Measurements from ENCODE around the gene KAZN. TPM values are rescaled to one million over a fixed set of nuclear protein-coding genes. Genes with fewer than 3 reads are reported as not detected.

The KAZN gene
- total and polyA plus RNA-seq, 2 donors (not counting 1 experiment from before 2014, with no cell fraction given), result 3.4 to 5.0 TPM

DNA sequence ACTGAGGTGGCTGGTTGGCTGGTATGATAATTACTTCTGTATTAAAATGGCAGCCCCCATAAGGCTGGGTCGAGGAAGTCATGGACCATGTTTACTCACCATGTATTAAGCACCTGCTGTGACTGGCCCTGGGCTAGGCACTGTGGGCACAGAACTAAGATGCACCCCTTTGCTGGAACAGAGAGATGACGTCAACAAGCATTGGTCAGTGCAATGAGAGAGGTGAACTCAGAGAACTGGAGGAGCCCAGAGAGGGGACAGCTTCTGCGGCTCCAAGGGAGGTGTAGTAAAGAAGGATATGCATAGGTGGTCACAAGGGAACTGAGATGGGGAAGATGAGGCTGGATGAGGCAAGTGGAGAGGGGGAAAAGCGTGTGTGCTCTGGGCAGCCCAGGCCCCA lies 88.7 kb downstream of the KAZN start:
- Histone ChIP-seq H3K9ac (ENCODE audit: insufficient read depth, low read length) (no peak overlapping the region), H3K27me3 (ENCODE audit: control insufficient read depth, insufficient read depth, low read length) (no peaks in the 10 kb centered on the region), H3K79me2 (ENCODE audit: control insufficient read depth, insufficient read depth, low read length) (no peaks in the 10 kb centered on the region), H4K20me1 (ENCODE audit: control insufficient read depth, extremely low read depth, insufficient read depth, low read length) (no peaks in the 10 kb centered on the region), H3K36me3 (ENCODE audit: control insufficient read depth, insufficient read depth, low read length) (no peaks in the 10 kb centered on the region), H3K4me2 (ENCODE audit: extremely low read depth, insufficient read depth, low read length) (no peak overlapping the region), H3K4me3 (replicated peaks in 1 of 4; ENCODE audit: control extremely low read depth in 1 of 4, insufficient read depth in 1 of 4, low read depth in 3 of 4, low read length in 4 of 4) (no peak overlapping the region), H3K27ac (ENCODE audit: insufficient read depth, low read length) (no peak overlapping the region), H2AFZ (ENCODE audit: low read length) (no peak overlapping the region), H3K9me3 (ENCODE audit: control insufficient read depth, insufficient read depth, low read depth, low read length) (no peaks in the 10 kb centered on the region), H3K4me1 (ENCODE audit: control insufficient read depth, extremely low read depth, insufficient read depth, low read length) (no peaks in the 10 kb centered on the region)
- no peak for TF ChIP-seq EZH2 (IDR thresholded peaks at IDR 0.05; ENCODE audit: low read length, missing control alignments)
- TF ChIP-seq, protein P1, sequence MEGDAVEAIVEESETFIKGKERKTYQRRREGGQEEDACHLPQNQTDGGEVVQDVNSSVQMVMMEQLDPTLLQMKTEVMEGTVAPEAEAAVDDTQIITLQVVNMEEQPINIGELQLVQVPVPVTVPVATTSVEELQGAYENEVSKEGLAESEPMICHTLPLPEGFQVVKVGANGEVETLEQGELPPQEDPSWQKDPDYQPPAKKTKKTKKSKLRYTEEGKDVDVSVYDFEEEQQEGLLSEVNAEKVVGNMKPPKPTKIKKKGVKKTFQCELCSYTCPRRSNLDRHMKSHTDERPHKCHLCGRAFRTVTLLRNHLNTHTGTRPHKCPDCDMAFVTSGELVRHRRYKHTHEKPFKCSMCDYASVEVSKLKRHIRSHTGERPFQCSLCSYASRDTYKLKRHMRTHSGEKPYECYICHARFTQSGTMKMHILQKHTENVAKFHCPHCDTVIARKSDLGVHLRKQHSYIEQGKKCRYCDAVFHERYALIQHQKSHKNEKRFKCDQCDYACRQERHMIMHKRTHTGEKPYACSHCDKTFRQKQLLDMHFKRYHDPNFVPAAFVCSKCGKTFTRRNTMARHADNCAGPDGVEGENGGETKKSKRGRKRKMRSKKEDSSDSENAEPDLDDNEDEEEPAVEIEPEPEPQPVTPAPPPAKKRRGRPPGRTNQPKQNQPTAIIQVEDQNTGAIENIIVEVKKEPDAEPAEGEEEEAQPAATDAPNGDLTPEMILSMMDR (conservative IDR thresholded peaks at IDR 0.05 in 1 of 2, IDR thresholded peaks at IDR 0.05 in 1 of 2; ENCODE audit: low read depth in 1 of 2, low read length in 2 of 2), result no peak
- no peak for DNase-seq (ENCODE audit: low read depth in 2 of 2)

DNA sequence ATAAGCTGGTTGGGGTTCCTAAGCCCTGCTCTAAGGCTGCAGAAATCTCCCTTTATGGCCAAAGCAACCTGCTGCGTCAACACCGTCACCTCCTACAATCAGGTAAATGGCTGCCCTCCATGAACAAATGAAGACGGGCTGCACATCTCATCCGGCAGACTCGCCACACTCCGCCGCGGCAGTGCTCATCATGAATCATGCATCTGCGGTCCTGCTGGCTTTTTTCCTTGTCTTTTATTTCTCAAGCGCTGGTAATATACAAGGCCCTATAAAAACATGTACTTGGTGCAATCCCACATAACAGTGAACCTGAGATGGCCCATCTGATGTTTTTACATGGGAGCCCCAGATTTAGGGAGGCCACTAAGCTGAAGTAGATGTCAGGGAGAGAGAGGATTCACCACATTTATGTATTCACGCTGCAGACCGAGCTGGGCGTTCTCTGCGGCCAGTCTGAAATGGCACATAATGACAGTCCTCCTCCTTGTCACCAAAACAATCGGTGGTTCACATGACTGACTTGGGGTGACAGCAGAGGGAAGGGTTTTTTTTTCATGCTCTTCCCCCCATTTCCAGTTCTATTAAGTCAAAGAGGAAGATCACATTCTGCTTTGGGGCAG lies 91.6 kb downstream of the KAZN start:
- no peaks in the 10 kb centered on the region for H3K27me3 ChIP-seq (ENCODE audit: control insufficient read depth, insufficient read depth, low read length)
- no peaks in the 10 kb centered on the region for H4K20me1 ChIP-seq (ENCODE audit: control insufficient read depth, extremely low read depth, insufficient read depth, low read length)
- no peaks in the 10 kb centered on the region for H3K36me3 ChIP-seq (ENCODE audit: control insufficient read depth, insufficient read depth, low read length)
- no peaks in the 10 kb centered on the region for H3K4me1 ChIP-seq (ENCODE audit: control insufficient read depth, extremely low read depth, insufficient read depth, low read length)
- no peak for TF ChIP-seq EZH2 (IDR thresholded peaks at IDR 0.05; ENCODE audit: low read length, missing control alignments)
- no peak overlapping the region for H3K4me3 ChIP-seq (replicated peaks in 1 of 4; ENCODE audit: control extremely low read depth in 1 of 4, insufficient read depth in 1 of 4, low read depth in 3 of 4, low read length in 4 of 4)
- H2AFZ ChIP-seq (ENCODE audit: low read length), result no peak overlapping the region
- DNase-seq (ENCODE audit: low read depth in 2 of 2), result peak in 1 of 2 donors; percentile 77
- no peaks in the 10 kb centered on the region for H3K9me3 ChIP-seq (ENCODE audit: control insufficient read depth, insufficient read depth, low read depth, low read length)
- H3K27ac ChIP-seq (ENCODE audit: insufficient read depth, low read length), result no peak overlapping the region
- H3K79me2 ChIP-seq (ENCODE audit: control insufficient read depth, insufficient read depth, low read length), result no peaks in the 10 kb centered on the region
- H3K9ac ChIP-seq (ENCODE audit: insufficient read depth, low read length), result no peak overlapping the region
- H3K4me2 ChIP-seq (ENCODE audit: extremely low read depth, insufficient read depth, low read length), result no peak overlapping the region

DNA sequence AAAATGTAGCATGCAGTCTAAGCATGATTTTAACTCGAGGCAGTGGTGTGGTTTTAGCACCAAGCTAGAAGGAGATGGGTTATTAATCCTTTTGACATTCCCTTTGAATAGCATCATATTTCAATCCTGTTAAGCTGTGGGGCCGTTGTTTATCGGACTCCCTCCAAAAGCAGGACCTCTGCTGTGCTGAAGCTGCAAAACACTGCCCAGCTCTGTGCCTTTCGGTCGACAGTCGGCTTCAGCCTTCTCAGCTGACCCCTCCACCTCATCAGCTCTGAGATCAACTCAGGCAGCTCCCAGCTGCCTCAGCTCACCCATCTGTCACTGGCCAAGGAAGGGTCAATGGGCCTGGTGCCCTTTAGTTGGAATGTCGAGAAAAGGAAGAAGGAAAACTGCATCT lies 95.5 kb downstream of the KAZN start:
- no peak overlapping the region for H3K4me3 ChIP-seq (replicated peaks in 1 of 4; ENCODE audit: control extremely low read depth in 1 of 4, insufficient read depth in 1 of 4, low read depth in 3 of 4, low read length in 4 of 4)
- no peak overlapping the region for H3K4me2 ChIP-seq (ENCODE audit: extremely low read depth, insufficient read depth, low read length)
- H3K4me1 ChIP-seq (ENCODE audit: control insufficient read depth, extremely low read depth, insufficient read depth, low read length), result no peaks in the 10 kb centered on the region
- no peaks in the 10 kb centered on the region for H3K79me2 ChIP-seq (ENCODE audit: control insufficient read depth, insufficient read depth, low read length)
- no peaks in the 10 kb centered on the region for H3K9me3 ChIP-seq (ENCODE audit: control insufficient read depth, insufficient read depth, low read depth, low read length)
- no peaks in the 10 kb centered on the region for H3K36me3 ChIP-seq (ENCODE audit: control insufficient read depth, insufficient read depth, low read length)
- no peak for TF ChIP-seq EZH2 (IDR thresholded peaks at IDR 0.05; ENCODE audit: low read length, missing control alignments)
- TF ChIP-seq, protein P1 (conservative IDR thresholded peaks at IDR 0.05 in 1 of 2, IDR thresholded peaks at IDR 0.05 in 1 of 2; ENCODE audit: low read depth in 1 of 2, low read length in 2 of 2), result no peak
- H2AFZ ChIP-seq (ENCODE audit: low read length), result no peak overlapping the region
- no peak overlapping the region for H3K27ac ChIP-seq (ENCODE audit: insufficient read depth, low read length)
- no peaks in the 10 kb centered on the region for H4K20me1 ChIP-seq (ENCODE audit: control insufficient read depth, extremely low read depth, insufficient read depth, low read length)
- peak in 1 of 2 donors; percentile 23 for DNase-seq (ENCODE audit: low read depth in 2 of 2)
- no peaks in the 10 kb centered on the region for H3K27me3 ChIP-seq (ENCODE audit: control insufficient read depth, insufficient read depth, low read length)
- no peak overlapping the region for H3K9ac ChIP-seq (ENCODE audit: insufficient read depth, low read length)

All from fibroblast of lung (primary cell).